Activated CD4-positive, alpha-beta T cell treated with anti-CD3 and anti-CD28 coated beads, Interleukin-2, Interleukin-6, amounts not matched to agents 100 ng/mL and 50 ng/mL, durations not matched to agents 16 hours and 8 hours (primary cell): ENCODE data around the gene VPS37C.
A peak's percentile ranks its signal among the peaks of the same experiment; 100 is the strongest.
"Not testable (repeated sequence)": the region's sequence is repeated elsewhere in the genome, so short reads cannot be mapped to it uniquely, and the experiment has no call there.

ENCODE experiments used
- DNase-seq: peaks from one replicate; pipeline ENCODE4 v3.0.0-alpha.2; 2020

The VPS37C gene

GRCh38 chr11:61114913-61115312 lies 46.3 kb downstream of the VPS37C start:
- DNase-seq, result no peak

- DNase-seq, result no peak
These were observed 48.0 kb downstream of the VPS37C start for GRCh38 chr11:61113201-61113600.

- no peak for DNase-seq
These were observed 48.7 kb downstream of the VPS37C start for GRCh38 chr11:61112575-61112974.

- DNase-seq, result peak; percentile 93
These were observed 49.3 kb downstream of the VPS37C start for GRCh38 chr11:61111786-61112517.

- DNase-seq, result no peak
These were observed 50.2 kb downstream of the VPS37C start for GRCh38 chr11:61111050-61111435.

GRCh38 chr11:61110255-61111049 lies 50.8 kb downstream of the VPS37C start:
- DNase-seq, result peak; percentile 51

- DNase-seq, result no peak
These were observed 51.6 kb downstream of the VPS37C start for GRCh38 chr11:61109671-61110070.

GRCh38 chr11:61108847-61109585 lies 52.2 kb downstream of the VPS37C start:
- DNase-seq, result no peak

GRCh38 chr11:61107888-61108287 lies 53.3 kb downstream of the VPS37C start:
- DNase-seq, result no peak

- no peak for DNase-seq
These were observed 54.2 kb downstream of the VPS37C start for GRCh38 chr11:61106894-61107470.

GRCh38 chr11:61106296-61106695 lies 54.9 kb downstream of the VPS37C start:
- DNase-seq, result no peak

GRCh38 chr11:61104963-61105362 lies 56.3 kb downstream of the VPS37C start:
- no peak for DNase-seq

- DNase-seq, result no peak
These were observed 57.3 kb downstream of the VPS37C start for GRCh38 chr11:61103851-61104423.

- DNase-seq, result peak; percentile 58
These were observed 58.3 kb downstream of the VPS37C start for GRCh38 chr11:61102667-61103571.

- no peak for DNase-seq
These were observed 62.4 kb downstream of the VPS37C start for GRCh38 chr11:61098778-61099177.

GRCh38 chr11:61098261-61098660 lies 63.0 kb downstream of the VPS37C start:
- DNase-seq, result not testable (repeated sequence)

GRCh38 chr11:61095021-61095420 lies 66.2 kb downstream of the VPS37C start:
- no peak for DNase-seq

- not testable (repeated sequence) for DNase-seq
These were observed 67.1 kb downstream of the VPS37C start for GRCh38 chr11:61094167-61094566.

- DNase-seq, result no peak
These were observed 68.1 kb downstream of the VPS37C start for GRCh38 chr11:61092908-61093763.

GRCh38 chr11:61092280-61092766 lies 68.9 kb downstream of the VPS37C start:
- DNase-seq, result peak; percentile 67
